ENCODE data around the gene ZNF398. TPM values are rescaled to one million over a fixed set of nuclear protein-coding genes. Genes with fewer than 3 reads are reported as not detected.
A peak's percentile ranks its signal among the peaks of the same experiment; 100 is the strongest.

ZNF398 gene
- total and polyA plus RNA-seq, 2 of the 13 experiments (the other 11 are each of a cell fraction or from before 2014, with no cell fraction given) = 3.0 to 8.9 TPM

DNA sequence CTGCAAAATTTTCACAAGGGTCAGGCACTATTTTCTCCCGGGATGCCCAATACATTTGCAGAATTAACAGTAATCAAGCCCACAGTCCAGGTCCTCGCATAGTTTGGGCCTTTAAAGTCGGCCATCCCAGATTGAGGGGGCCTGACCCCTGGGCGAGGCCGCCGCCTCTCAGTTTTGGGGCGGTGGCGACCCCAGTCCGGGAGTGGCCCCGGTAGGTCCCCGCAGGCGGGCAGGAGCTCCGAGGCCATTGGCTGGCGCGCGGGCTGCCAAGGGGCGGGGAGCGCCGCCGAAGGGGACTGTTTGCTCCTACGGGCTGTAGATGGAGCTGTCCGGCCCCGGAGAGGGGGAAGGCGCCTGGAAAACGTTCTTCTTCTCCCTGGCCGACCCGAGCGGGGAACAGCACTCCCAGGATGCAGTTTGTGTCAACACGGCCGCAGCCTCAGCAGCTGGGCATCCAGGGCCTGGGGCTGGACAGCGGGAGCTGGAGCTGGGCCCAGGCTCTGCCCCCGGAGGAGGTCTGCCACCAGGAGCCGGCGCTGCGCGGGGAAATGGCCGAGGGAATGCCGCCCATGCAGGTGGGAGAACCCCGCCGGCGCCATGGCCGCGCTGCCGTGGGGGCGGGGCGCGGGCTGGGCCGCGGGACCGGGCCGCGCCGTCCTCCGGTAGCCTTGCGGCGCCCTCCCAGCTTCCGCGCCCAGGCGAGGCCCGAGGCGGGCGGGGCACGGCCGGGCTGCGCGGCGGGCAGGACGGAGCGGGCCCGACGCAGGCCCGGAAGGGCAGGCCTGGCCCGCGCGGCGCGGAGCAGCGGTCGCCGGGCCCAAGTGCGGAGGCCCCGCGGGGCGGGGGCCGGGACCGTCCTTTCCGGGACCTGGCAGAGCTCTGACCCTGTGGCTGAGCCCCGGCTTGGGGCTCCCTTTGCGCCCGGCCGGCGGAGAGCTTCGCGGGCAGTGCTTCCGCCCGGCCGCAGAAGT lies 48.2 kb downstream of the ZNF398 start, which contains the start of gene ZNF282 (continued):
- TF ChIP-seq, protein P1, sequence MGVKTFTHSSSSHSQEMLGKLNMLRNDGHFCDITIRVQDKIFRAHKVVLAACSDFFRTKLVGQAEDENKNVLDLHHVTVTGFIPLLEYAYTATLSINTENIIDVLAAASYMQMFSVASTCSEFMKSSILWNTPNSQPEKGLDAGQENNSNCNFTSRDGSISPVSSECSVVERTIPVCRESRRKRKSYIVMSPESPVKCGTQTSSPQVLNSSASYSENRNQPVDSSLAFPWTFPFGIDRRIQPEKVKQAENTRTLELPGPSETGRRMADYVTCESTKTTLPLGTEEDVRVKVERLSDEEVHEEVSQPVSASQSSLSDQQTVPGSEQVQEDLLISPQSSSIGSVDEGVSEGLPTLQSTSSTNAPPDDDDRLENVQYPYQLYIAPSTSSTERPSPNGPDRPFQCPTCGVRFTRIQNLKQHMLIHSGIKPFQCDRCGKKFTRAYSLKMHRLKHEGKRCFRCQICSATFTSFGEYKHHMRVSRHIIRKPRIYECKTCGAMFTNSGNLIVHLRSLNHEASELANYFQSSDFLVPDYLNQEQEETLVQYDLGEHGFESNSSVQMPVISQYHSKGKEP (CRISPR knock-in tag; IDR thresholded peaks at IDR 0.05) = peak; percentile 75; the same call in 1 of the 2 replicates
- TF ChIP-seq ZNF230 (CRISPR knock-in tag; IDR thresholded peaks at IDR 0.05) (no peak), SMARCC2 (IDR thresholded peaks at IDR 0.05) (no peak), ZNF780A (CRISPR knock-in tag; IDR thresholded peaks at IDR 0.05) (no peak), DMAP1 (CRISPR knock-in tag; IDR thresholded peaks at IDR 0.05) (peak; percentile 72; the same call in 1 of the 2 replicates), PPARG (CRISPR knock-in tag; conservative IDR thresholded peaks at IDR 0.05) (0 out of 2 replicates have a peak, but pooled peaks have one; percentile 19), NONO (IDR thresholded peaks at IDR 0.05) (no peak), NONO (CRISPR knock-in tag; conservative IDR thresholded peaks at IDR 0.05) (peak; percentile 72; the same call in 1 of the 2 replicates), NFIB (CRISPR knock-in tag; IDR thresholded peaks at IDR 0.05; ENCODE audit: borderline replicate concordance) (no peak), ZNF7 (CRISPR knock-in tag; IDR thresholded peaks at IDR 0.05) (no peak), ZNF674 (CRISPR knock-in tag; IDR thresholded peaks at IDR 0.05; ENCODE audit: low read depth) (no peak), MAFF (IDR thresholded peaks at IDR 0.05; ENCODE audit: low read depth, low read length) (no peak), DNMT1 (CRISPR knock-in tag; IDR thresholded peaks at IDR 0.05) (no peak; the same call in 1 of the 2 replicates), ZNF10 (CRISPR knock-in tag; IDR thresholded peaks at IDR 0.05; ENCODE audit: borderline replicate concordance, low read depth) (no peak), ZFP37 (CRISPR knock-in tag; IDR thresholded peaks at IDR 0.05; ENCODE audit: borderline replicate concordance) (0 out of 2 replicates have a peak, but pooled peaks have one; percentile 23), ZNF678 (CRISPR knock-in tag; IDR thresholded peaks at IDR 0.05) (peak; percentile 77; the same call in 1 of the 2 replicates), ARHGAP35 (CRISPR knock-in tag; IDR thresholded peaks at IDR 0.05; ENCODE audit: borderline replicate concordance) (no peak; the same call in 1 of the 2 replicates), SIX1 (CRISPR knock-in tag; IDR thresholded peaks at IDR 0.05; ENCODE audit: borderline replicate concordance) (no peak), KLF15 (CRISPR knock-in tag; IDR thresholded peaks at IDR 0.05; ENCODE audit: borderline replicate concordance) (0 out of 2 replicates have a peak, but pooled peaks have one; percentile 52), SMARCE1 (IDR thresholded peaks at IDR 0.05; ENCODE audit: borderline replicate concordance) (no peak), SP1 (IDR thresholded peaks at IDR 0.05) (no peak), SP1 (CRISPR knock-in tag; IDR thresholded peaks at IDR 0.05) (peak; percentile 55), RAD21 (CRISPR knock-in tag; IDR thresholded peaks at IDR 0.05) (peak; percentile 84), ZBTB7B (CRISPR knock-in tag; IDR thresholded peaks at IDR 0.05) (peak; percentile 83), DNMT3B (CRISPR knock-in tag; conservative IDR thresholded peaks at IDR 0.05) (no peak), HMG20A (CRISPR knock-in tag; IDR thresholded peaks at IDR 0.05; ENCODE audit: borderline replicate concordance) (no peak; the same call in 1 of the 2 replicates), FLYWCH1 (CRISPR knock-in tag; IDR thresholded peaks at IDR 0.05) (no peak), NFYB (CRISPR knock-in tag; IDR thresholded peaks at IDR 0.05) (peak; percentile 55)
- TF ChIP-seq, protein P2, sequence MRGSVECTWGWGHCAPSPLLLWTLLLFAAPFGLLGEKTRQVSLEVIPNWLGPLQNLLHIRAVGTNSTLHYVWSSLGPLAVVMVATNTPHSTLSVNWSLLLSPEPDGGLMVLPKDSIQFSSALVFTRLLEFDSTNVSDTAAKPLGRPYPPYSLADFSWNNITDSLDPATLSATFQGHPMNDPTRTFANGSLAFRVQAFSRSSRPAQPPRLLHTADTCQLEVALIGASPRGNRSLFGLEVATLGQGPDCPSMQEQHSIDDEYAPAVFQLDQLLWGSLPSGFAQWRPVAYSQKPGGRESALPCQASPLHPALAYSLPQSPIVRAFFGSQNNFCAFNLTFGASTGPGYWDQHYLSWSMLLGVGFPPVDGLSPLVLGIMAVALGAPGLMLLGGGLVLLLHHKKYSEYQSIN (CRISPR knock-in tag; IDR thresholded peaks at IDR 0.05; ENCODE audit: borderline replicate concordance) = no peak
- TF ChIP-seq, protein P3, sequence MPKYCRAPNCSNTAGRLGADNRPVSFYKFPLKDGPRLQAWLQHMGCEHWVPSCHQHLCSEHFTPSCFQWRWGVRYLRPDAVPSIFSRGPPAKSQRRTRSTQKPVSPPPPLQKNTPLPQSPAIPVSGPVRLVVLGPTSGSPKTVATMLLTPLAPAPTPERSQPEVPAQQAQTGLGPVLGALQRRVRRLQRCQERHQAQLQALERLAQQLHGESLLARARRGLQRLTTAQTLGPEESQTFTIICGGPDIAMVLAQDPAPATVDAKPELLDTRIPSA (CRISPR knock-in tag; IDR thresholded peaks at IDR 0.05; ENCODE audit: borderline replicate concordance) = no peak
